GM18502 (cell line): ENCODE measurements around the gene PAX2.

ENCODE experiments used
- ATAC-seq: cut with Tn5 transposase; IDR thresholded peaks from one replicate; pipeline ENCODE4 v1.9.1; 2021; ENCODE audit warnings: mild to moderate bottlenecking; ENCODE audit not compliant: unreplicated experiment, poor library complexity

The PAX2 gene

DNA sequence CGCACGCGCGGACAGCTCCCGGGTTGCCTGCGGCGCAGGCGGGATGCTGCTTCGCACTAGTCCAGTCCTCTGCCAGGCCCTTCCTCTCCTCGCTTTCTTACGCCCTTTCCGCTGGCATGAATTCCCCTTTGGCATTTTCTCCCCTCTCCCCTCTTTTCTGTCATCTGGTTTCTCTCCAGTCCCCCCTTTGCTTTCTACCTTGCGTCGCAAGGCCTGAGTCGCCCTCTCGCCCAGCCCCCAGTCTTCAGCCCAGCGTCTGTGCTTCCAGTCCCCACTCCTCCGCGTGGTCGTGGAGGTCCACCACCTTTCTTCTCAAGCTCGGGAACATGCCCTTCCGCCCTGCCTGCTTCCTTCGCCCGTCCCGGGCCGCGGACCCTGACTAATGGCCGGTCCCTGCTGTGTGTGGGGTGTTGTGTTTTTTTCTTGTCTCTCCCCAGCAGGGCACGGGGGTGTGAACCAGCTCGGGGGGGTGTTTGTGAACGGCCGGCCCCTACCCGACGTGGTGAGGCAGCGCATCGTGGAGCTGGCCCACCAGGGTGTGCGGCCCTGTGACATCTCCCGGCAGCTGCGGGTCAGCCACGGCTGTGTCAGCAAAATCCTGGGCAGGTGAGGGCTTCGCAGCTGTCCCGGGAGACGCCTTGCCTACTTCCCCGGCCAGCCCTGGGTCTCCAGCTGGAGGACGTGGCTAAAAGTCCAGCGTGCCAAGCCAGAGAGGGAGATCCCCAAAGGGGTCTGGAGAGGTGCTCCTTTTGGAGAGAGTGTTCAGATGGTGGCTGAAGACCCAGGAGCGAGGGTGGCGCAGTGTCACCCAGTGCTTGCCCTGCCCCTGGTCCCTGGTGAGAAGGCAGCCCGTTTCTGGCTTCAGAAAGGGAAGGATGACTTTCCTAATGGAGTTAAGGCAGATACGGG, 4.2 kb downstream of the PAX2 start:
- ATAC-seq = no peak

DNA sequence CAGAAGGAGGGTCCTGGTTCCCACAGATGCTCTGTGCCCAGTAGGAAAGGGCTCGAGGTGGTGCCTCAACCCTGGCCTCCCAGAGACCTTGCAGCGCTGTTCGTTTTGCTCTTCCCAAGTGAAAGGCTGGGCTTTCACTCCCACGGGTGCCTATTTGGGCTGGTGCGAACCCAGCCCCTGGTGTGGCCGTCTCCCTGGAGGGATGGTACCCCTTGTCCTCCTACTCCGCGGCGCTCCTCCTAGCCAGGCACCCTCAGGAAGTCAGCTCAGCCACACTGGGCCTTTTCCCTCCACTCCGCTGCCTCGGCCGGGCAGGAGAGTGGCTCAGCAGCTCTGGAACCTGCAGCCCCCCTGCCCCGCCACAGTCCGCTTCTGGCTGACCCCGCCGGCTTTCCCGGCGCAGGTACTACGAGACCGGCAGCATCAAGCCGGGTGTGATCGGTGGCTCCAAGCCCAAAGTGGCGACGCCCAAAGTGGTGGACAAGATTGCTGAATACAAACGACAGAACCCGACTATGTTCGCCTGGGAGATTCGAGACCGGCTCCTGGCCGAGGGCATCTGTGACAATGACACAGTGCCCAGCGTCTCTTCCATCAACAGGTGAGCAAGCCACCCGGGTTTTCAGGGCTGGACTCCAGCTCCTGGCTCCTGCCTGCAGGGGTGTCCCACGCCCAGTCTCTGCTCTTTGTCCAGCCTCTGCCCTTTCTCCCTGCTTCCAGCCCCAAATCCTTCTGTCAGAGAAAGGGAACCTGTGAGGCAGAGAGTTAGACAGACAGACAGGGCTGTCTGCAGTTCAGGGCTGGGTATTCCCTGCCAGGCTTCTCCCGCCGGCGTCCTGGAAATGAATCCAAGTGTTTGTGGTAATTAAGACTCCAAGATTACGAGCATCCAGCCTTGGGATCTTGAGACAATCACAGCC, 5.2 kb downstream of the PAX2 start:
- ATAC-seq = no peak

DNA sequence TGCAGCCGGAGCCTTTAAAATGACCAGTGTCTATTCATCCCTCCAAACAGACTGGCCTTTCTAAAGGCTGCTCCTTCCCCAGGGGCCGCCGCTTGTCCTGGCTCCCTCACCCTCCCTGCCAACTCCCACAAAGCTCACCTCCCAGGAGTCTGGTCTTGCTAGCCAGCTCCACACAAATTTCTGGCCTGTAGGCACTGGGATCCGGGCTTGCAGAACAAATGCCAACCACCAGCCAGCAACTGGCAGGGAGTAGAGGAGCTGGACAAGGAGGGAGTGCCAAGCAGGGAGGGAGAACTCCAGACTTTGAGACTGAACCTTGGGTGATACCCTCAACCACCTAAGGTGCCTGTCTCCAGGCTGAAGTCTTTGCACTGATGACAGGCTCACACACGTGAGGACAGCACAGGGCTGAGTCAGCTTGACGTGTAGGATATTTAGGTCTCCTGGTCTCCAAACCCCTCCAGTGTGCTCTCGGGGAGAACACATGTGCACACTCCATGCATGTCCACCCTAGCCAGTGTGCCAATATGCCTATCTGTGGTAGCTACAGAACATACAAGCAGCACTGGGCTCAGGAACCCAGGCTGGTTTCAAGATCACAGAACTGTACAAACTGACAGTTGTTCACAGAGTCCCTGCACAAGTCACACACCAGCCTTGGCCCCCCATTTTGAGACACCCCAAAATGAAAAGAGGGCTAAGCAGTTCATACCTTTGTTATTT, 6.0 kb downstream of the PAX2 start:
- no peak for ATAC-seq

DNA sequence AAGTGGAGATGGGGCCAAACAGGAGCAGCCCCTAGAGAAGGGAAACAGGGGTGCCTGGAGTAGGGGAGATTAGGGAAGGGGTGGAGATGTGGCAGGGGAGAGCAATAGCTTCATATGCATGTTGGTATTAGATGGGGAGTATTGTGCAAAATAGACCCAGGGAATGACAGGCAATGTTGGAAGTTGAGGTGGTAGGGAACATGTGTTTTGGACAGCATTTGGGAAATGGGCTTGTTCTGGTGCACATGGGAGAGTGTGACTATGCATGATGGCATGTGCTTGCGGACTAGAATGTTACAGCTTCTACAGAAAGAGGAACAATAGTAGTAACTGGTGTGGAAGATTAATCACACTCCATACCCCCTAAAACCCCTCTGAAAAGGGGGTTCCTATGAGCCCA, 10.4 kb downstream of the PAX2 start:
- ATAC-seq = no peak

DNA sequence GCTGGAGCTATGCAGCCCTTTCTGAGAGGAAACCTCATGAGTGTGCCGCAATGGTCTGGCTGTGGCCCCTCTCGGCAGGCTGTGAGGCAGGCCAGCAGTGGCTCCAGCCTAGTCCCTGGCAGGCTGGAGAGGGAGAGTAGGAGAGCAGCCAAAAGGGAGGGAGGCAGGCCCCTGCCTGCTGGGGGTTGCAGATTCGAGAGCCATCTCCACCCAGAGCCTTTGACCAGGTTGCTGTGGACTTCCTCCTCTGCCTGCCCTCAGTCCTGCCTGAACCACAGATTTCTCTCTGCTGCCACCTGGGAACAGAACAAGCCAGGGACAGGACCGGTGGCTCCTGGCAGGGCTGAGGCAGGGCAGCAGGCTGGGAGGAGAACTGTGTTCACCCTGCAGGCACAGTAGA, 13.9 kb downstream of the PAX2 start:
- ATAC-seq = no peak

DNA sequence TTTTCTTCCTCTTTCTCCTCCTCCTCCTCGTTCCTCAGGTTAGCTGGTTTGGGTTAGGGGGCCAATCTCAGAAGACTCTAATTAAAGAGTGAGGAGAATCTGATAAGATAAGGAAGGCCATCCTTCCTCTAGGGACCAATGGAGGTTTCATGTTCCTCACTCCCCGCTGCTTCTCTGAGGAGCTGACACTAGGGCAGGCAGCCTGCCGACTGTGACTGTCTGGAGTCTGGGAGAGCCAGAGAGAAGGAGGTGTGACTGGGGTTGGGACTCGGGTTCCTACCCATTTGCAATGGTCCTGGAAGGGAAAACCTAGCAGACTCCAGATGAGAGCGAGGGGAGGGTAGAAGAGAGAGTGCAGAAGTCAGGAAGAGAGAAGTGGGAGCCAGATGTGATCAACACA, 15.3 kb downstream of the PAX2 start:
- no peak for ATAC-seq

DNA sequence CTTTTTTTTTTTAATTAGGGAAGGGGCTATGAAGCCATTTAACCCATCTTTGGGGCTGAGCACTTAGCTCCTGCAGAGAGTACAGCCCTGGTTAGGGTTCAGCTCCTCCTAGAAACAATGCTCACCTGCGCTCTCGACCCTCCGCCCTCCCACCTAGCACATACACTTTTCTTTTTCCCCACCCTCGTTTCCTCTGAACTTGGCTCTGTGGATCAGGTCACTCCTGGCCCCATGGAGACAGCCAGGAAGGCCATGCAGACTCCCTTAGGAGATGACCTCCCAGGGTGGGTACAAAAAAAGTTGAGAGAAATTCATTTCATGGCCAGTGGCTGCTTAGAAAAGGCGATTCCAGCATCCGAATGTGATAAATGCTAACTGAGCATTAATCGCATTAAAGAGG, 15.8 kb downstream of the PAX2 start:
- ATAC-seq = no peak

DNA sequence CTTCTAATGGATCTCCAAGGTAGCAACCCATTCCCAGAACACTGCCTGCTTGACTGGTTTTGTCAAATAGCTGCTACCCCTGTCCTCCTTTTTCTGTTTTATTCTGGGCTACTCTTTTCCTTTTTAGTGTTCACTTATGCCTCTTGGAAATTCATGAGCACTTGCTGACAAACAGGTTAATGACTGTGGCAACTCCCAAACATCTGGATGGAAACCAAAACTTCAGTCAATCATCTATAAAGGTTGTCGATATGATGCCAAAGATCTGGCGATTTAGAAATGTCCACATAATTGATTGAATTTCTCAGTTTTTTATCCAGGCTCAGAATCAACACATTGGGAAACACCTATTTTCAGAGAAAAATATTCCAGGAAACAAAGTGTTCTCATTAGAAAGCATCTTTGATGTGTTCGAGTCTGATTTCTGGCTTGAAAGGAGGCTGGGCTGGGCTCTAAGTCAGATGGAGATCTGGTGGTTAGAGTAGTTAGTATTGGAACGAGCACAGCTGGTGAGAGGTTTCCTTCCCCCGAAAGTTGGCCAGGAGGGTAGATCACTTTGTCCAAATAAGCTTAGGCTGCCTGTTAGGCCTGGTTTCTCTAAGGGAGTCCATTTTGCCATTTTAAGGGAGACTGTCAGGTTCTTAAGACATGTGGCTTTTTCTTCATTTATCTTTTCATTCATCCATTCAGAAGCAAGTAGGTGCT, 17.8 kb downstream of the PAX2 start:
- ATAC-seq = no peak

DNA sequence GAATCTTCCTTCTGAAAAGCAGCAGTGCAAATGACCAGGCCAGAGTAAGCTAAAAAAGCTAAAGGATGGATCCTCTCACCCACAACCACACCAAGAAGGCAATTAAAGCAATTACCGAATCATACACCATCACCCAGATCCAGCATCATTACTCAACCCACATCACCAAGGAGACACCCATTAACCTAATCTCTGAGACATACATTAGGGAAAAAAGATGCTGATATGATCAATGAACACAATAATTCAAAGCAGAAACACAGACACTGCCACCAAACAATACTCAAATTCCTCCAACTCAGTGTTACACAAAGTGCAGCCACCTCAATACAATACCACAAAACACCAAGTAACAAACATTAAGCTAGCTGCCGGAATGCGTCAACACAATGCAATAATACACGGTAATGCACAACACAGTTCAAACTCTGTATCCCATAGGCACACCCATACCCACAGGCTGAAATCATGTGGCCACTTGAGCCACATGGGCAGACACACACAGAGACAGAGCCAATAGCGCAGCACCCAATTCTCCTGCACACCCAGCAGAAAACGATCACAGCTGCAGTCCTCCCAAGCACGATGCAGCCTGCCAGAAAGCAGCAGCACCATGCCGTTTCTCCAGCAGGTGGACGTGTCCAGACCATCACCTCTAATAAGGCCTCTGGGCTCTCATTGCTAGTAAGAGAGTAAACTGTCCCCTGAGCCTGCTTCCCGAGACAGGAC, 21.5 kb downstream of the PAX2 start:
- no peak for ATAC-seq

DNA sequence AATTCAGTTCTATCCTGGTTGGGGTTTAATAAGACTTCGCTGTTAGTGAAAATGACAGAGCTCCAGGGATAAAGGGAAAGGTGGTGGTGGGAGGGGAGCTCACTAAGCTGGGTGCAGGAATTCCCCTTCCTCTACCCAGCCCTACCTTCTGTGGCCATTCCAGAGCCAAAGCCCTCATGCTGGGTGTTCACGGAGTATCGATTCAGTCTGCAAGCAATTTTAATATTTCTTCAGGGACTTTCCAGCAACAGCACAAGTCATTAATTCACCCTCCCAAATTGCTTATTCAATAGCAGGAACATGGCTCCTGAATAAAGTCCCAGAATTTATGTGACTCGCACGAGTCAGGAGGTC, 22.0 kb downstream of the PAX2 start:
- ATAC-seq = no peak

DNA sequence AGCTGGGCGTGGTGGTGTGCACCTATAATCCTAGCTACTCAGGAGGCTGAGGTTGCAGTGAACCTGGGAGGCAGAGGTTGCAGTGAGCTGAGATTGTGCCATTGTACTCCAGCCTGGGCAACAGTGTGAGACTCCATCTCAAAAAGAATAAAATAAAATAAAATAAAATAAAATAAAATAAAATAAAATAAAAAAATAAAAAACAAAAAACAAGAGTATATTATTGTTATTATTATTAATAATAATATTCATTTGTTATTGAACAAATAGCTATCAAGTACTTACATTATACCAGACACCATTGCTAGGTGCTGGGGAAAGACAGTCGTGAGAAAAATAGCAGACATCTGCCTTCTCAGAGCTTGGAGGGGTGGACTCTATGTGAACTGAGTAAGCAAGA, 24.1 kb downstream of the PAX2 start:
- ATAC-seq = no peak

DNA sequence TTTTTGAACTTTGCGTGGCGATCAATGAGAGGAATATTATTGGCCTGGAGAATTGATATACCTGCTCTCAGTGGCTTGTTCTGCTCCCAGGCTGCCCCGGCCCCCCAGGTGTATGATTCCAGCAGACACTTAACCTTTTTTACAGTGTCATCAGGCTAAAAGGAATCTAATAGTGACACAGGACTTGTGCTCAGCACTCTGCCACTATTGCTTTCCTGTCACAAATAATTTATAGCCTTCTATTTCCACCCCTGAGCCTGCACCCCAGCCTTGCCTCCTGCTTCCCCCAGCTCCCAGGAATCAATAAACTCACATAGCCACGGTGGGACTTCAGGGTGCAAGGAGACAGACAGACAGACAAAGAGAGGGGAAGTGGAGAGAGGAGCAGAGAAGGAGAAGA, 28.3 kb downstream of the PAX2 start:
- ATAC-seq = no peak

DNA sequence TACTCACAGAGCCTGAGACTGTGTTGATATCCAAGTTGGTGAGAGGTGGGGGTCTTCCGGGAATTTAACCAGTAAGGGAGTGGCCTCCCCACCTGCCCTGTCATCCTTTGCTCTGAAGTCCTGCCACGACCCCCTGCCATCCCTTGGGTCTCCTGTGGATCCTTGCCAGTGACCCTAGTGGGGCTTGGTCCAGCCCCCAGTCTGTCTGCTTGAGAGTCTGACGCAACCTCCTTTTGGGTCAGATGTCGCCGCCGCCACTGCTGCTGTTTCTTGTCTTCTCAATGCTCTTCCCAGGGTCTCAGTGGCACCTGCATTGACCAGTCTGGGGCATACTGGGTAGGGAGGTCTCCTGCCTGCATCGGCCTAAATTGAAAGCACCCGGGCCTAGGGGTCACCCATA, 28.8 kb downstream of the PAX2 start:
- ATAC-seq = no peak

DNA sequence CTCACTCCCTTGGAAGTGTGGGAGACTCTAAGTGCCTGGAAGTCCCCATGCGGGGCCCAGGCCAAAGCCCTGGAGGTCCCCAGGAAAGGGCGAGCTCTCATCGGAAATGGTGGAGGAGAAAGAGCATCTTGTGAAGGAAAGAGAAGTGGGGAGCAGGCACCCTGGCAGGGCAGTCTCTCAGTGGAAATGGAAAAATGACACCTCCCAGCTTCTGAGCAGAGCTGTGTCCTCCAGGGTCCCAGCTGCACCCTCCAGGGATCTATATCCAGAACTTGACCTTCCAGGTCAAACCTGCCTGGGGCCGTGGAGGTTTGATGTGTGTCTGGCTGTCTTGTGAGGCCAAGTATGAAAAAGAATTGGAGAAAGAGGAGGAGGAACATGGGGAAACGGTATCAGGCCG, 29.5 kb downstream of the PAX2 start:
- no peak for ATAC-seq

DNA sequence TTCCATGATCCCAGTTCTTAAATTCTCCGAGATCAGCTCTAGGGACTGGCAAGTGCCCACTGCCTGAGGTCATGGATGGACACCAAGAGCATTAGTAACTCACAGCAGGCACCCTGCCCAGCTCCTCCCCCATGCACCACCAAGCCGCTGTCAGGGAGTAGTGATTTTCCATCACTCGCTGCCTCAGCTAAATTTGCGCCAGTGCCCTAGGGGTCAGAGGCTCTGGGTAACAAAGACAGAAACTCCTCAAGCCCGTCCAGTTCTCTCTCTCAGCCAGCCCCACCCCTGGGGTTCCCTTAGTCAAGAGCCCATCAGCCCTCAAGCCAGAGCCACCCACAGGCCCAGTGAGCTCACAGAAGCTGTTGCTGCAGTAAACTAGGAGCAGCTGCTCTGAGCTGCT, 30.0 kb downstream of the PAX2 start:
- no peak for ATAC-seq

DNA sequence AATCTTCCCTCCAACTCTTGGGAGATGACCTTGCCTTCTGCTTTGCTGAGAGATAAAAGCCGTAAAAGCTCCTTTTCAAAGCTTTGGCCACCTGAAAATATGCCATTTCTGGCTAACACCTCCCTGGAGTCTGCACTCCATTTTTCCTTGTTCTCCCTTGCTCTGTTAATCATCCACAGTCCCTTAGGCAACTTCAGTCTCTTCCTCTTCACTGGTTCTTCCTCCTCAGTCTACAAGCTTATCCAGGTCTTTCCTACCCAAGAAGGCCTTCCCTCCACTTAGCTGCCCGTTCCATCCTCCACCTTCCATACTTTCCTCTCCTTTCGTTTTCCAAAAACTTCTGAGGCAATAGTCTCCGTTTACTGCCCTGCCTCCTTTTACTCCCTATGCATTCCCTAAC, 30.5 kb downstream of the PAX2 start:
- ATAC-seq = no peak

DNA sequence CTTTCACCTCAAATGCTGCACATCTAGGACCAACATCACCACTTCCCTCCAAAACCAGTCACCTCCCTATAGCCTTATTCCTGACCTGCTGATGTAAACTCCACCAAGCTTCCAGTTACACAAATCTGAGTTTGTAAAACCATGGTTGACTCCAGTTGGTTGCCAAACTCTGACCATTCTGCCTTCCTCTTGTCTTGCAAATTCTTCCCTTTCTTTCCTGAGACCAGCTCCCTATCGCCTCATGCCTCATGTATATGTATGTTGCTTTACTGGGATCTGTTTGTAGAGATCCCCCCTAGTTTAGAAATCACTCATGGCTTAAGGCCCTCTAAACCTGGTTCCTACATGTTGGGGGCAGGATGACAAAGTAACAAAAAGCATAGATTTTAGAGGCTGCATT, 31.3 kb downstream of the PAX2 start:
- no peak for ATAC-seq

DNA sequence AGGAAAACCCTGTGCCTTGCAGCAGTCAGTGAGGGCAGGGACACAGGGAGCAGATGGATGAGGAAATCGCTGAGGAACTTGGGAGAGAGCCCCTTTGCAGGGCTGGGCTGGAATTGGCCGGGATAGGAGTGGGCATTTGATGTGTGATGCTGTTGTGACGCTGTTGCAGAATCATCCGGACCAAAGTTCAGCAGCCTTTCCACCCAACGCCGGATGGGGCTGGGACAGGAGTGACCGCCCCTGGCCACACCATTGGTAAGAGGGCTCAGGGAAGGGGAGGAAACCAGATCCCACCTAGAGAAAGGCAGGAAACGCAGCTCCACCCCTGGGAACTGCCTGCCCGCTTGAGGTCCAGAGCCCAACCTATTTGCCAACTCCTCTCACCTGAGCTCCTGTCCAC, 33.9 kb downstream of the PAX2 start:
- ATAC-seq = no peak

DNA sequence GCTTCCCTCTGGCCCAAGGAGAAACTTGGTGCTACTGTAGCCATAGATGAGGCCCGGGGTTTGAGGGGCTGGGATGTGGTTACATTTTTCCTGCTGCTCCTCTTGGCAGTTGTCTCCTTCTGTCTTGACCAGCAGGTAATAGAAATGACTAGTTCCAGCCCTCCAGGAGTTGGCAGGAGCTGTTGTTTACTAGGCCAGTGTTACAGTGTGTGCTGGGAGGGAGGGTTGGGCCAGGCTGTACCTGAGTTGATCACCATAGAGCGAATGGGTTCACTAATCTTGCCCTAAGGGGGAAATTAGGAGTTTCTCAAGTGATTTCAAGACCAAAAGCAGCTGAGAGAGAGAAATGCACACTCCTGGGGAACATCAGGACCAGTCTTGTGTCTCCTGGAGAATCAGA, 34.9 kb downstream of the PAX2 start:
- ATAC-seq = no peak
